Smooth muscle cell (in vitro differentiated cells): ENCODE results near the gene SELENOM. TPM values are rescaled to one million over a fixed set of nuclear protein-coding genes. Genes with fewer than 3 reads are reported as not detected.
A peak's percentile ranks its signal among the peaks of the same experiment; 100 is the strongest.

Experiments used
- DNase-seq: peaks from one replicate; lab custom pipeline; 2025; ENCODE audit not compliant: unreplicated experiment; lab: John Stamatoyannopoulos, UW
- H2AFZ ChIP-seq: fragments of 200-600 bp; sonication (generic); 2 replicates; pipeline ENCODE4 v1.6.0; 2016; ENCODE audit warnings: antibody characterized with exemption, low read depth, mild to moderate bottlenecking
- H3F3A ChIP-seq: fragments of 200-600 bp; sonication (generic); 2 replicates; pipeline ENCODE4 v1.6.0; 2017; ENCODE audit warnings: antibody characterized with exemption, low read depth
- H3K27ac ChIP-seq: fragments of 200-600 bp; sonication (generic); 2 replicates; pipeline ENCODE4 v1.5.1; 2016; ENCODE audit warnings: low read depth, mild to moderate bottlenecking
- H3K27me3 ChIP-seq: fragments of 200-600 bp; sonication (generic); 2 replicates; pipeline ENCODE4 v1.6.1; 2016; ENCODE audit warnings: low read depth, mild to moderate bottlenecking
- H3K36me3 ChIP-seq: fragments of 200-600 bp; sonication (generic); 2 replicates; pipeline ENCODE4 v1.5.1; 2016; ENCODE audit warnings: low read depth
- H3K4me1 ChIP-seq: fragments of 200-600 bp; sonication (generic); 2 replicates; pipeline ENCODE4 v1.5.1; 2016; ENCODE audit warnings: low read depth
- H3K4me2 ChIP-seq: fragments of 200-600 bp; sonication (generic); 2 replicates; pipeline ENCODE4 v1.6.0; 2016; ENCODE audit warnings: mild to moderate bottlenecking
- H3K4me3 ChIP-seq: fragments of 200-600 bp; sonication (generic); 2 replicates; pipeline ENCODE4 v1.5.1; 2016; ENCODE audit warnings: mild to moderate bottlenecking
- H3K79me2 ChIP-seq: fragments of 200-600 bp; sonication (generic); 2 replicates; pipeline ENCODE4 v1.6.0; 2016; ENCODE audit warnings: low read depth, mild to moderate bottlenecking
- H3K9ac ChIP-seq: fragments of 200-600 bp; sonication (generic); 2 replicates; pipeline ENCODE4 v1.6.0; 2016; ENCODE audit warnings: low read depth
- H3K9me3 ChIP-seq: fragments of 200-600 bp; sonication (generic); replicated peaks from 2 replicates; pipeline ENCODE4 v1.5.1; 2016; ENCODE audit warnings: low read depth
- H4K20me1 ChIP-seq: fragments of 200-600 bp; sonication (generic); 2 replicates; pipeline ENCODE4 v1.6.0; 2016; ENCODE audit warnings: low read depth
- WGBS: methylation state at CpG from one replicate; pipeline ENCODE4 v1.1.7; 2016; ENCODE audit warnings: low lambda C conversion rate; 5-methylcytosine and 5-hydroxymethylcytosine counted together
- polyA plus RNA-seq: library from polyadenylated mRNA; unstranded; fragments of >200 nt; fragmentation: Nextera tagmentation; extraction: Ambion mirVana; gene quantifications from 2 replicates; pipeline ENCODE4 v1.2.1, GENCODE V29; 2016
- total RNA-seq: library from RNA; depleted of rRNA; stranded (reverse); fragments of >200 nt; gene quantifications from 2 replicates; pipeline ENCODE4 v1.2.3, GENCODE V29; 2014
- TF ChIP-seq, protein P1 (sequence below): fragments of 200-600 bp; sonication (generic); IDR thresholded peaks from 2 replicates; pipeline ENCODE4 v1.5.1; 2017; ENCODE audit warnings: borderline replicate concordance, mild to moderate bottlenecking, antibody characterized with exemption; ENCODE audit not compliant: insufficient read depth, poor library complexity, severe bottlenecking

Gene SELENOM
- total and polyA plus RNA-seq, 2 experiments from 2014 or later = 450 to 600 TPM

GRCh38 chr22:31125521-31126117, 18.3 kb upstream of the SELENOM start:
- no peak overlapping the region for H3K4me3 ChIP-seq
- WGBS = 89% methylated on average over 7 of the region's 12 CpGs
- no peak overlapping the region for H3K27ac ChIP-seq
- H3K4me1 ChIP-seq = no peaks in the 10 kb centered on the region
- no peaks in the 10 kb centered on the region for H4K20me1 ChIP-seq
- H3F3A ChIP-seq = no peaks in the 10 kb centered on the region
- TF ChIP-seq, protein P1, sequence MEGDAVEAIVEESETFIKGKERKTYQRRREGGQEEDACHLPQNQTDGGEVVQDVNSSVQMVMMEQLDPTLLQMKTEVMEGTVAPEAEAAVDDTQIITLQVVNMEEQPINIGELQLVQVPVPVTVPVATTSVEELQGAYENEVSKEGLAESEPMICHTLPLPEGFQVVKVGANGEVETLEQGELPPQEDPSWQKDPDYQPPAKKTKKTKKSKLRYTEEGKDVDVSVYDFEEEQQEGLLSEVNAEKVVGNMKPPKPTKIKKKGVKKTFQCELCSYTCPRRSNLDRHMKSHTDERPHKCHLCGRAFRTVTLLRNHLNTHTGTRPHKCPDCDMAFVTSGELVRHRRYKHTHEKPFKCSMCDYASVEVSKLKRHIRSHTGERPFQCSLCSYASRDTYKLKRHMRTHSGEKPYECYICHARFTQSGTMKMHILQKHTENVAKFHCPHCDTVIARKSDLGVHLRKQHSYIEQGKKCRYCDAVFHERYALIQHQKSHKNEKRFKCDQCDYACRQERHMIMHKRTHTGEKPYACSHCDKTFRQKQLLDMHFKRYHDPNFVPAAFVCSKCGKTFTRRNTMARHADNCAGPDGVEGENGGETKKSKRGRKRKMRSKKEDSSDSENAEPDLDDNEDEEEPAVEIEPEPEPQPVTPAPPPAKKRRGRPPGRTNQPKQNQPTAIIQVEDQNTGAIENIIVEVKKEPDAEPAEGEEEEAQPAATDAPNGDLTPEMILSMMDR = no peak
- no peak for DNase-seq
- H3K9ac ChIP-seq = no peak overlapping the region
- H3K36me3 ChIP-seq = no peaks in the 10 kb centered on the region
- H3K9me3 ChIP-seq = no peaks in the 10 kb centered on the region
- H2AFZ ChIP-seq = no peak overlapping the region
- H3K4me2 ChIP-seq = no peak overlapping the region
- H3K79me2 ChIP-seq = no peaks in the 10 kb centered on the region
- no peaks in the 10 kb centered on the region for H3K27me3 ChIP-seq

- no peaks in the 10 kb centered on the region for H3F3A ChIP-seq
- no peaks in the 10 kb centered on the region for H3K79me2 ChIP-seq
- no peak for DNase-seq
- no peak overlapping the region for H3K4me3 ChIP-seq
- H3K9me3 ChIP-seq = no peaks in the 10 kb centered on the region
- no peak overlapping the region for H3K27ac ChIP-seq
- WGBS = 86% methylated on average over 14 of the region's 14 CpGs
- no peaks in the 10 kb centered on the region for H4K20me1 ChIP-seq
- TF ChIP-seq, protein P1 = no peak
- H2AFZ ChIP-seq = no peak overlapping the region
- H3K9ac ChIP-seq = no peak overlapping the region
- no peaks in the 10 kb centered on the region for H3K4me1 ChIP-seq
- no peaks in the 10 kb centered on the region for H3K27me3 ChIP-seq
- no peaks in the 10 kb centered on the region for H3K36me3 ChIP-seq
- H3K4me2 ChIP-seq = no peak overlapping the region
Observed at GRCh38 chr22:31124811-31125465, 17.6 kb upstream of the SELENOM start.

- Histone ChIP-seq H3K36me3 (no peaks in the 10 kb centered on the region), H3F3A (no peaks in the 10 kb centered on the region), H3K79me2 (no peaks in the 10 kb centered on the region), H3K27me3 (no peaks in the 10 kb centered on the region), H3K4me3 (no peak overlapping the region), H2AFZ (no peak overlapping the region), H3K4me1 (no peaks in the 10 kb centered on the region), H3K4me2 (no peak overlapping the region), H3K27ac (no peak overlapping the region), H4K20me1 (no peaks in the 10 kb centered on the region), H3K9me3 (no peaks in the 10 kb centered on the region), H3K9ac (no peak overlapping the region)
- WGBS = 87% methylated on average over 3 of the region's 3 CpGs
- DNase-seq = no peak
- TF ChIP-seq, protein P1 = no peak
Observed at GRCh38 chr22:31124290-31124689, 16.9 kb upstream of the SELENOM start.

DNA sequence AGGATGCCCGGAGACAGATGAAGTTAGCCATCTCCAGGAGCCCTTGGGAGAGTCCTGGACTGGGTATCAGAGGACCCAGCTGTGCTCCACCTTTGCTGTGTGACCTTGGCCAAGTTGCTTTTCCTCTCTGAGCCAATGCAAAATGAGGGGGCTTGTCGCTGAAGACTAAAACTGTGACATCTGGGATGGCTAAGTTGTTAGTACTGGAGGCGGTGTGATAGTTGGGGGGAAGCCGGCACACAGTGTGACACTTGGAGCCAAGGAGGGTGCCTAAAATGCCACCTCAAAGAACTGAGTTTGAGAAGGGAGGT, 15.9 kb upstream of the SELENOM start:
- 71% methylated on average over 4 of the region's 4 CpGs for whole genome bisulfite sequencing
- Histone ChIP-seq H3K9me3 (no peaks in the 10 kb centered on the region), H3K36me3 (no peaks in the 10 kb centered on the region), H3K79me2 (no peaks in the 10 kb centered on the region), H3F3A (no peaks in the 10 kb centered on the region), H3K4me3 (peak overlapping the region; percentile 46), H3K9ac (peak overlapping the region; percentile 30), H3K27ac (no peak overlapping the region), H3K4me1 (no peaks in the 10 kb centered on the region), H2AFZ (no peak overlapping the region), H4K20me1 (no peaks in the 10 kb centered on the region), H3K4me2 (peak overlapping the region; percentile 83), H3K27me3 (no peaks in the 10 kb centered on the region)
- no peak for DNase-seq
- TF ChIP-seq, protein P1 = no peak
